C1 segment of cervical spinal cord (tissue), 14 donors: ENCODE data around the gene RAB40B.
A peak's percentile ranks its signal among the peaks of the same experiment; 100 is the strongest.
"Not testable (repeated sequence)": the region's sequence is repeated elsewhere in the genome, so short reads cannot be mapped to it uniquely, and the experiment has no call there.

Experiments
- DNase-seq, 14 donors: peaks; one replicate each; lab custom pipeline; 2025; lab: John Stamatoyannopoulos, UW

The RAB40B gene

GRCh38 chr17:82698065-82698973 lies at the start of gene RAB40B:
RAB40B (minus strand) TSS chr17:82698698; CDS start chr17:82698596, 102 bp downstream.
- peak; percentile 61 to 99 (median 98) for DNase-seq

GRCh38 chr17:82745524-82745923 lies 47.0 kb upstream of the RAB40B start:
- no peak for DNase-seq

GRCh38 chr17:82744736-82745135 lies 46.2 kb upstream of the RAB40B start:
- DNase-seq: not testable (repeated sequence)

GRCh38 chr17:82743344-82744219 lies 45.1 kb upstream of the RAB40B start:
- DNase-seq: no peak

GRCh38 chr17:82740906-82741759 lies 42.6 kb upstream of the RAB40B start:
- no peak for DNase-seq

- peak in 13 of 14 donors; percentile 19 to 97 (median 90) for DNase-seq
Measured at GRCh38 chr17:82737967-82738877, 39.7 kb upstream of the RAB40B start.

- DNase-seq: peak in 2 of 14 donors; percentile 6
Measured at GRCh38 chr17:82736511-82737185, 38.1 kb upstream of the RAB40B start.

GRCh38 chr17:82734987-82735866 lies 36.7 kb upstream of the RAB40B start, which contains the start of gene FN3K:
FN3K (plus strand) TSS chr17:82735615; CDS start chr17:82735637, 22 bp downstream.
- DNase-seq: peak in 12 of 14 donors; percentile 53 to 89 (median 77)

- no peak for DNase-seq
Measured at GRCh38 chr17:82732118-82732743, 33.7 kb upstream of the RAB40B start.

GRCh38 chr17:82729479-82730260 lies 31.2 kb upstream of the RAB40B start:
- no peak for DNase-seq

- DNase-seq: no peak
Measured at GRCh38 chr17:82726427-82726826, 27.9 kb upstream of the RAB40B start.

- no peak for DNase-seq
Measured at GRCh38 chr17:82723169-82723807, 24.8 kb upstream of the RAB40B start.

GRCh38 chr17:82722341-82723013 lies 24.0 kb upstream of the RAB40B start:
- no peak for DNase-seq

- DNase-seq: no peak
Measured at GRCh38 chr17:82720204-82720603, 21.7 kb upstream of the RAB40B start.

- no peak for DNase-seq
Measured at GRCh38 chr17:82718986-82719685, 20.6 kb upstream of the RAB40B start.
